HepG2 (cell line): ENCODE measurements around the gene TCAP. TPM values are rescaled to one million over a fixed set of nuclear protein-coding genes. Genes with fewer than 3 reads are reported as not detected.
A peak's percentile ranks its signal among the peaks of the same experiment; 100 is the strongest.

Source experiments
- ATF7-NPFF ChIP-seq: sonication (generic); formaldehyde crosslinking; IDR thresholded peaks from 2 replicates; pipeline ENCODE4 v1.8.1; 2023; ENCODE audit warnings: mild to moderate bottlenecking, low read depth, missing genetic modification reagents, moderate library complexity
- BHLHE40 ChIP-seq: IDR thresholded peaks from 2 replicates; pipeline ENCODE4 v1.6.1; 2011; ENCODE audit warnings: low read length, improper control_type of control experiment
- CHD4 ChIP-seq: fragments of 200-600 bp; sonication (generic); IDR thresholded peaks from 2 replicates; pipeline ENCODE4 v1.7.0; 2017; ENCODE audit warnings: mild to moderate bottlenecking, low read length, borderline replicate concordance
- HDAC1 ChIP-seq: sonication (generic); formaldehyde crosslinking; IDR thresholded peaks from 2 replicates; pipeline ENCODE4 v1.5.1; 2020; ENCODE audit warnings: mild to moderate bottlenecking, missing genetic modification reagents
- IRX3 ChIP-seq: sonication (generic); formaldehyde crosslinking; IDR thresholded peaks from 2 replicates; pipeline ENCODE4 v1.8.1; 2023; ENCODE audit warnings: mild to moderate bottlenecking, low read depth, missing genetic modification reagents, borderline replicate concordance
- KAT8 ChIP-seq: IDR thresholded peaks from 2 replicates; pipeline ENCODE4 v1.6.1; 2016; ENCODE audit warnings: missing genetic modification reagents, missing compliant biosample characterization
- MAFK ChIP-seq, 2 experiments: IDR thresholded peaks in 1 of 2; conservative IDR thresholded peaks in 1 of 2; 2 replicates each; pipeline ENCODE4 v1.6.1; 2011; ENCODE audit warnings: improper control_type of control experiment in 2 of 2, low read length in 2 of 2
- MAZ ChIP-seq, 2 experiments: sonication (generic) in 1 of 2; formaldehyde crosslinking in 1 of 2; IDR thresholded peaks; 2 replicates each; pipeline versions ENCODE4 v1.5.0 to v1.6.1; 2012 to 2020; ENCODE audit warnings: low read depth in 2 of 2, mild to moderate bottlenecking in 2 of 2, borderline replicate concordance in 1 of 2, improper control_type of control experiment in 1 of 2, low read length in 1 of 2, missing genetic modification reagents in 1 of 2, moderate library complexity in 1 of 2
- NCOR1 ChIP-seq: fragments of 200-600 bp; sonication (generic); IDR thresholded peaks from 2 replicates; pipeline ENCODE4 v1.7.0; 2017; ENCODE audit warnings: antibody characterized with exemption, low read length, borderline replicate concordance
- NR2F1 ChIP-seq, 2 experiments: fragments of 450-650 bp in 1 of 2; formaldehyde crosslinking in 1 of 2; IDR thresholded peaks; 2 replicates each; pipeline versions ENCODE4 v1.5.0 to v1.6.1; 2016 to 2020; ENCODE audit warnings: mild to moderate bottlenecking in 1 of 2, missing compliant biosample characterization in 1 of 2, missing genetic modification reagents in 1 of 2, moderate library complexity in 1 of 2
- PRPF4 ChIP-seq: fragments of 200-400 bp; formaldehyde crosslinking; IDR thresholded peaks from 2 replicates; pipeline ENCODE4 v1.6.1; 2016; ENCODE audit warnings: low read length, low read depth; ENCODE audit not compliant: poor library complexity, severe bottlenecking
- SALL1 ChIP-seq: sonication (generic); formaldehyde crosslinking; IDR thresholded peaks from 2 replicates; pipeline ENCODE4 v1.8.0; 2022; ENCODE audit warnings: mild to moderate bottlenecking, missing genetic modification reagents
- SNAPC2 ChIP-seq: sonication (generic); formaldehyde crosslinking; IDR thresholded peaks from 2 replicates; pipeline ENCODE4 v1.8.1; 2022; ENCODE audit warnings: mild to moderate bottlenecking, missing genetic modification reagents
- ZBTB25 ChIP-seq: IDR thresholded peaks from 2 replicates; pipeline ENCODE4 v1.6.1; 2018; ENCODE audit warnings: missing genetic modification reagents
- ZNF160 ChIP-seq: sonication (generic); formaldehyde crosslinking; IDR thresholded peaks from 2 replicates; pipeline ENCODE4 v1.8.0; 2022; ENCODE audit warnings: mild to moderate bottlenecking, inconsistent platforms, missing genetic modification reagents
- ZNF263 ChIP-seq: sonication (generic); formaldehyde crosslinking; IDR thresholded peaks from 2 replicates; pipeline ENCODE4 v1.4.0; 2020; ENCODE audit warnings: missing genetic modification reagents
- ZNF44 ChIP-seq: sonication (generic); formaldehyde crosslinking; IDR thresholded peaks from 2 replicates; pipeline ENCODE4 v1.5.1; 2020; ENCODE audit warnings: mild to moderate bottlenecking, missing genetic modification reagents
- ZSCAN9 ChIP-seq: IDR thresholded peaks from 2 replicates; pipeline ENCODE4 v1.6.1; 2016; ENCODE audit warnings: borderline replicate concordance
- polyA plus RNA-seq, 8 experiments: library from polyadenylated mRNA; depleted of rRNA in 3 of 8; stranded (reverse) in 7 of 8; unstranded in 1 of 8; fragments of >200 nt; fragmentation: Illumina TruSeq in 4 of 8; extraction: Trizol in 4 of 8; gene quantifications; 2 replicates each; pipeline versions ENCODE4 v1.2.1 to v1.2.3, GENCODE V29; 2011 to 2016; ENCODE audit warnings: low read depth in 4 of 8, missing spikeins in 1 of 8, mixed read lengths in 1 of 8; ENCODE audit not compliant: insufficient read depth in 1 of 8
- total RNA-seq, 5 experiments: library from RNA; depleted of rRNA; stranded (reverse); fragments of >200 nt; fragmentation: Illumina TruSeq; extraction: Trizol; gene quantifications; 2 replicates each; pipeline ENCODE4 v1.2.3, GENCODE V29; 2016; ENCODE audit warnings: low read depth in 1 of 5
- TF ChIP-seq, protein P1 (sequence below), 2 experiments: fragments of 450-650 bp in 1 of 2; sonication (generic) in 1 of 2; formaldehyde crosslinking in 1 of 2; IDR thresholded peaks; 2 replicates each; pipeline versions ENCODE4 v1.6.1 to v1.8.0; 2016 to 2022; ENCODE audit warnings: antibody characterized with exemption in 1 of 2, mild to moderate bottlenecking in 1 of 2, missing genetic modification reagents in 1 of 2

TCAP gene
- total and polyA plus RNA-seq, 2 of the 13 experiments (the other 11 are each of a cell fraction or from before 2014, with no cell fraction given): 0.24 to 0.65 TPM

DNA sequence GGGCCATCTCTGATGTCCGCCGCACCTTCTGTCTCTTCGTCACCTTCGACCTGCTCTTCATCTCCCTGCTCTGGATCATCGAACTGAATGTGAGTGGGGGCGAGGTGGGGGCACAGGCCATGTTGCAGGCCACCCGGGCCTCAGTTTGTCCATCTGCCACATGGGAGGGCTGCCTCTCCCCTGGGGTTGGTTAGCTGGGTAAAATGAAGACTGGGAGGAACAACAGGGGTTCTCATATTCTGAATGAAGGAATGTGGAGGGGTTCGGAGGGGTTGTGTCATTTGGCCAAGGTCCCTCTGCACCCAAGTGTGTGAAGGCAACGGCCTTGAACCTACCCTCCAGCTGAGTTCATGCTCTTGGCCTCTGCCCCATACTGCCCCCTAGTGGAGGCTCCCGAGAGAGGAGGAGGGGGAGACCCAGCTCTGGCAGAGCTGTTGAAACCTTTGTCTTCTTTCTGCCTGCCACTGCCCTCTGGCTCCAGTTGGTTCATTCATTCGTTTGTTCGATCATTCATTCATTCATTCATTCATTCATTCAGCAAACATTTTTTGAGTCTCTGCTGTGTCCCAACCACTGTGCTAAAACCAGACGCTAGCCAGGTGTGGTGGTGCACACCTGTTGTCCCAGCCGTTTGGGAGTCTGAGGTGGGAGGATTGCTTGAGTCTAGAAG, 11.4 kb upstream of the TCAP start (continued):
- TF ChIP-seq MAFK (conservative IDR thresholded peaks at IDR 0.05 in 1 of 2, IDR thresholded peaks at IDR 0.05 in 1 of 2; ENCODE audit: low read length in 2 of 2) (no peak), ZBTB25 (CRISPR knock-in tag) (0 out of 2 replicates have a peak, but pooled peaks have one; percentile 40), SALL1 (CRISPR knock-in tag) (peak; percentile 72), HDAC1 (peak; percentile 68), MAZ (IDR thresholded peaks at IDR 0.05; ENCODE audit: borderline replicate concordance, low read depth, low read length) (no peak; the same call in 1 of the 2 replicates), MAZ (CRISPR knock-in tag; IDR thresholded peaks at IDR 0.05; ENCODE audit: low read depth) (peak; percentile 68), ZNF44 (CRISPR knock-in tag) (no peak), BHLHE40 (peak; percentile 42; the same call in 1 of the 2 replicates), ZSCAN9 (CRISPR knock-in tag) (peak; percentile 67; the same call in 1 of the 2 replicates), CHD4 (peak; percentile 64; the same call in 1 of the 2 replicates), PRPF4 (no peak), KAT8 (CRISPR knock-in tag) (0 out of 2 replicates have a peak, but pooled peaks have one; percentile 37), IRX3 (CRISPR knock-in tag) (peak; percentile 3; the same call in 1 of the 2 replicates), ZNF263 (CRISPR knock-in tag) (peak; percentile 75; the same call in 1 of the 2 replicates), ATF7-NPFF (CRISPR knock-in tag) (peak; percentile 40), SNAPC2 (no peak), ZNF160 (no peak), NR2F1 (CRISPR knock-in tag; IDR thresholded peaks at IDR 0.05) (peak; percentile 82 to 84), NCOR1 (peak; percentile 57; the same call in 1 of the 2 replicates)
- TF ChIP-seq, protein P1, sequence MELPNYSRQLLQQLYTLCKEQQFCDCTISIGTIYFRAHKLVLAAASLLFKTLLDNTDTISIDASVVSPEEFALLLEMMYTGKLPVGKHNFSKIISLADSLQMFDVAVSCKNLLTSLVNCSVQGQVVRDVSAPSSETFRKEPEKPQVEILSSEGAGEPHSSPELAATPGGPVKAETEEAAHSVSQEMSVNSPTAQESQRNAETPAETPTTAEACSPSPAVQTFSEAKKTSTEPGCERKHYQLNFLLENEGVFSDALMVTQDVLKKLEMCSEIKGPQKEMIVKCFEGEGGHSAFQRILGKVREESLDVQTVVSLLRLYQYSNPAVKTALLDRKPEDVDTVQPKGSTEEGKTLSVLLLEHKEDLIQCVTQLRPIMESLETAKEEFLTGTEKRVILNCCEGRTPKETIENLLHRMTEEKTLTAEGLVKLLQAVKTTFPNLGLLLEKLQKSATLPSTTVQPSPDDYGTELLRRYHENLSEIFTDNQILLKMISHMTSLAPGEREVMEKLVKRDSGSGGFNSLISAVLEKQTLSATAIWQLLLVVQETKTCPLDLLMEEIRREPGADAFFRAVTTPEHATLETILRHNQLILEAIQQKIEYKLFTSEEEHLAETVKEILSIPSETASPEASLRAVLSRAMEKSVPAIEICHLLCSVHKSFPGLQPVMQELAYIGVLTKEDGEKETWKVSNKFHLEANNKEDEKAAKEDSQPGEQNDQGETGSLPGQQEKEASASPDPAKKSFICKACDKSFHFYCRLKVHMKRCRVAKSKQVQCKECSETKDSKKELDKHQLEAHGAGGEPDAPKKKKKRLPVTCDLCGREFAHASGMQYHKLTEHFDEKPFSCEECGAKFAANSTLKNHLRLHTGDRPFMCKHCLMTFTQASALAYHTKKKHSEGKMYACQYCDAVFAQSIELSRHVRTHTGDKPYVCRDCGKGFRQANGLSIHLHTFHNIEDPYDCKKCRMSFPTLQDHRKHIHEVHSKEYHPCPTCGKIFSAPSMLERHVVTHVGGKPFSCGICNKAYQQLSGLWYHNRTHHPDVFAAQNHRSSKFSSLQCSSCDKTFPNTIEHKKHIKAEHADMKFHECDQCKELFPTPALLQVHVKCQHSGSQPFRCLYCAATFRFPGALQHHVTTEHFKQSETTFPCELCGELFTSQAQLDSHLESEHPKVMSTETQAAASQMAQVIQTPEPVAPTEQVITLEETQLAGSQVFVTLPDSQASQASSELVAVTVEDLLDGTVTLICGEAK (IDR thresholded peaks at IDR 0.05): no peak
- TF ChIP-seq, protein P1 (CRISPR knock-in tag; IDR thresholded peaks at IDR 0.05): 0 out of 2 replicates have a peak, but pooled peaks have one; percentile 31
